NCI-H446 (cell line): ENCODE data around the gene CCNI.
"Not testable (repeated sequence)": the region's sequence is repeated elsewhere in the genome, so short reads cannot be mapped to it uniquely, and the experiment has no call there.

Source experiments
- DNase-seq, 2 experiments: peaks; one replicate each; lab custom pipeline; 2025; lab: John Stamatoyannopoulos, UW

Gene CCNI

GRCh38 chr4:77075869-77076799 lies at the start of gene CCNI:
Gene CCNI (minus strand): TSS chr4:77075989. CDS start chr4:77066362, 9,627 bp downstream.
- peak; percentile 95 to 97 for DNase-seq

GRCh38 chr4:77124576-77124975 lies 48.8 kb upstream of the CCNI start:
- DNase-seq = no peak

- DNase-seq = no peak
Measured at GRCh38 chr4:77123411-77123810, 47.6 kb upstream of the CCNI start.

GRCh38 chr4:77122656-77123055 lies 46.9 kb upstream of the CCNI start:
- DNase-seq = no peak

- DNase-seq = no peak
Measured at GRCh38 chr4:77121736-77122240, 46.0 kb upstream of the CCNI start.

- DNase-seq = no peak
Measured at GRCh38 chr4:77120886-77121508, 45.2 kb upstream of the CCNI start.

- no peak for DNase-seq
Measured at GRCh38 chr4:77117721-77118120, 41.9 kb upstream of the CCNI start.

- no peak for DNase-seq
Measured at GRCh38 chr4:77113069-77113468, 37.3 kb upstream of the CCNI start.

GRCh38 chr4:77110730-77111129 lies 34.9 kb upstream of the CCNI start:
- DNase-seq = no peak

GRCh38 chr4:77104791-77105540 lies 29.2 kb upstream of the CCNI start:
- no peak for DNase-seq

GRCh38 chr4:77104388-77104787 lies 28.6 kb upstream of the CCNI start:
- no peak for DNase-seq

- DNase-seq = no peak
Measured at GRCh38 chr4:77100234-77100633, 24.4 kb upstream of the CCNI start.

GRCh38 chr4:77097611-77098010 lies 21.8 kb upstream of the CCNI start:
- no peak for DNase-seq

GRCh38 chr4:77095101-77095821 lies 19.5 kb upstream of the CCNI start:
- peak in 1 of 2 experiments; percentile 62 for DNase-seq

- DNase-seq = no peak
Measured at GRCh38 chr4:77094496-77094895, 18.7 kb upstream of the CCNI start.

- no peak for DNase-seq
Measured at GRCh38 chr4:77093401-77093800, 17.6 kb upstream of the CCNI start.

- no peak for DNase-seq
Measured at GRCh38 chr4:77092975-77093374, 17.2 kb upstream of the CCNI start.

- DNase-seq = peak in 1 of 2 experiments; percentile 28
Measured at GRCh38 chr4:77089866-77090265, 14.1 kb upstream of the CCNI start.

GRCh38 chr4:77087027-77087426 lies 11.2 kb upstream of the CCNI start:
- not testable (repeated sequence) for DNase-seq

GRCh38 chr4:77084019-77084639 lies 8.3 kb upstream of the CCNI start:
- DNase-seq = no peak
